GM10266 (cell line): ENCODE measurements around the gene PTMS.

Source experiments
- DNase-seq: peaks from one replicate; pipeline ENCODE4 v3.0.0; 2012; ENCODE audit errors: extremely low spot score
- CTCF ChIP-seq: IDR thresholded peaks from 2 replicates; pipeline ENCODE4 v1.5.1; 2012; ENCODE audit warnings: mild to moderate bottlenecking, low read depth; ENCODE audit not compliant: control insufficient read depth, insufficient read depth; ENCODE audit errors: missing control alignments

PTMS gene

GRCh38 chr12:6819106-6820030 lies 53.2 kb downstream of the PTMS start:
- DNase-seq = no peak
- TF ChIP-seq CTCF = no peak

GRCh38 chr12:6820166-6820565 lies 54.0 kb downstream of the PTMS start:
- DNase-seq = no peak
- no peak for TF ChIP-seq CTCF
